HG03469 (cell line): ENCODE measurements around the gene KCNH1.
A peak's percentile ranks its signal among the peaks of the same experiment; 100 is the strongest.

Experiments used
- ATAC-seq: cut with Tn5 transposase; IDR thresholded peaks from one replicate; pipeline ENCODE4 v1.9.1; 2021; ENCODE audit warnings: mild to moderate bottlenecking, moderate library complexity, moderate number of reproducible peaks; ENCODE audit not compliant: unreplicated experiment

The KCNH1 gene

DNA sequence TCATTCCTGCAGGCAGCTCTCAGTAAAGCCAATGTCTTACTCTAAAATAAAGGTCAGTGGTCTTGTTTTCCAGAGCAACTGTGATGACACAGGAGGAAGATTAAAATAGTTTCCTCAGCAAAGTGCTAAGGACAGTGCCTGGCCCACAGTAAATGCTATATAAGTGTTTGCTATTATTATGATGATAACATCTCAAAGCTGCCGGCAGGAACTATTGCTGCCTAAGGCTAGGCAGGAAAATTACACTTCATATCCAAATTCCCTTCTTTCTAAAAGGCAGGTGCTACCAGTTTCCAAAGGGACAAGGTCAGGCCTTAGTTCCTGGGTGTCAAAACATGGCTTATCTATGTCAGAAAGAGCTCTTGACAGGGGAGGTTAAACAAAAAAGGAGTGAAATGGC is 403.9 kb downstream of the KCNH1 start:
- no peak for ATAC-seq

DNA sequence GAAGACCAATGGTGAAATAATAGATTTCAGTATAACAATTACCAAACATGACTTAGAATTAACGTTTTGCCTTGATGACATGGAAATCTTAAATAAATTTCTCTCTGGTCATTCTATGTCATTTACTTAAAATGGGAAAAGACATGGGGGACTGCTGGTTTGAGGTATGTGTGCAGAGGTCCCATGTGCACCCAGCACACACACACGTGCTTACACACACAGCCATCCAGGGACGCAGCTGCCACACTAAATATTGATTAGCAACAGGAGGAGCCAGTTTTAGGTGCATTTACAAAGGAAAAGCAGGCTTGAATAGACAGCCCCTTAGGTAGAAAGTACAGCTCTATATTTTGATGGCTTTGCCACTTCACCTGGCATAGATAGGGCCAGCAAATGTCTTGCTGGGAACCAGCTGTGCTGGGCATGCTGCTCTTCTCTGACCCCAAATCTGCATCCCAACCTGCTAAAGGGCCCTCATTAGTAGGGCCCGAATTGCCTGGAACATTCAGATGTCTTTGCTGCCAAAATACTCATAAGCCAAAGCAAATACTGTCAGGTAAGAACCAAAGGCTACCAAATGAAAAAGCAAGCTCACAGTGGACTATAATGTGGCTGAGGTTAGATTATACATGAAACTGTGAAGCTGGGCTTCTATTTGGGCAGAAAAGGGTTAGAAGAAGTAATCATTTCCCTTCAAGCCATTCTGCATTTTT is 405.4 kb downstream of the KCNH1 start:
- ATAC-seq: no peak

DNA sequence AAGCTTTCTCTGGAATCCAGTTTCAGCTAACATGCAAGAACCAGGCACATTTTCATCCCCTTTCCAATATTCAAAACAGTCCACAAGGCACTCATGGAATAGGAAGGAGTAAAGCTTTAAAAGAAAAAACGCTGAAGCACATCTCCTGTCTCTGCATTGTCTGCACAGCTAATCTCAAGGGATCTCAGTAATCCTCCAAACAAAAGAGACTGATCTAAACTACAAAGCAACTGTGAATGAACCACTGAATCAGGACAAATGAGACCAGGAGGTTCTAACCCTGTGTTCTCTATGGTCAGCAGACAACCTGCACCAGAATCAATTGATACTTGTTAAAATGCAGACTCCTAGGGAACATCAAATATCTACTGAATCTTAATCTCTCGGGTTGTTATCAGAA is 406.2 kb downstream of the KCNH1 start:
- ATAC-seq: no peak

DNA sequence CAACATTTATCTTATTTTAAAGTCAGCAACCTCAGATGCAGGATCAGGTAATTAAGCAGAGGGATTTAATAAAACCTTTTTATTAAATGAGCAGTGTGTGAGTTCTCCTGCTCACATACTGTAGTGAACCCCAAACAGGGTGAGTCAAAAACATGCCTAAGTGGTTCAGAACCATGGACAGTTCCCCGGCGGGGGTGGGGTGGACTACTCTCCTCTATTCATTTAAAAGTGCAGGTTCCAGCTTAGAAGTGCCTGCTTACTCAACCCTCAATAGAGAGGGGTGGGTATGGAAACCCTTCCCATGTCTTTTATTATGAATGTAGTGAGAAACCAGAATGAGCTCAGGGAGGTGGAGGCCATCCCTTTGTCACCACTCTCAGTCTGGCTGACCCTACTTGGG is 407.3 kb downstream of the KCNH1 start:
- ATAC-seq: no peak

DNA sequence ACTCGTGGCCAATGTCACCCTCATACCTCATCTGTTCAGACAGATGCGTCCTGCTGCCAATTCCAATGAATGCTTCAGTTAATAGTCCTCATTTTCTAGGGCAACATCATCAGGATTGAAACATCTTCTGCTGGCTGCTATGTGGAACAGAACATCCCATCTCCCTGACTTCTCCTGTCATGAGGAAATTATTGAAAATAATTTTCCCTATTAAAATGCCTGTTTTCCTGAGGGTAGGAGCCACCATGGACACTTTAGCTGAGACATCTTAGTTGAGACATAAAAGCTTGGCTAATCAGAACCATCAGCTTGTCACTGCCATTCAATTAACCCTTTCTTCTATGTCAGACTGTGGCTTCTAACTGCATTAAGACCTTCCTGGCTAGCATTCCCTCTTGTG is 409.2 kb downstream of the KCNH1 start:
- no peak for ATAC-seq

DNA sequence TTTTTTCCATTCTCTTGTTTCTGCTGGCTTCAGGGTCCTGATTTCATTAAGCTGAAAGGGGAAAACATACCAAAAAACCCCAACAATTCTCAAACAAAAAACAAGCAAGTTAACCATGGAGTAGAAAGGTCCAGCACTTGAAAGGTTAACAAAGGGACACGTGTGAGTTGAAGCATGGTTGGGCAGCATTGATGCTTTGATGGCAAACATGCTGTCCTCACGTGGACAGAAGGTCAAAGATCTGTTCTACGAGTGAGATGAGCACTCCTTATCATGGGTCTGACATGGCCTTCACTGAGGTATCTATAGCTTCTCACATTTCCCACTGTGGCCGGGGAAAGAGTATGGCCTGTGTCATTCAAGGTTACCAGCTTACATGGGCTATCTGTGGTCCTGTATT is 410.3 kb downstream of the KCNH1 start:
- ATAC-seq: no peak

DNA sequence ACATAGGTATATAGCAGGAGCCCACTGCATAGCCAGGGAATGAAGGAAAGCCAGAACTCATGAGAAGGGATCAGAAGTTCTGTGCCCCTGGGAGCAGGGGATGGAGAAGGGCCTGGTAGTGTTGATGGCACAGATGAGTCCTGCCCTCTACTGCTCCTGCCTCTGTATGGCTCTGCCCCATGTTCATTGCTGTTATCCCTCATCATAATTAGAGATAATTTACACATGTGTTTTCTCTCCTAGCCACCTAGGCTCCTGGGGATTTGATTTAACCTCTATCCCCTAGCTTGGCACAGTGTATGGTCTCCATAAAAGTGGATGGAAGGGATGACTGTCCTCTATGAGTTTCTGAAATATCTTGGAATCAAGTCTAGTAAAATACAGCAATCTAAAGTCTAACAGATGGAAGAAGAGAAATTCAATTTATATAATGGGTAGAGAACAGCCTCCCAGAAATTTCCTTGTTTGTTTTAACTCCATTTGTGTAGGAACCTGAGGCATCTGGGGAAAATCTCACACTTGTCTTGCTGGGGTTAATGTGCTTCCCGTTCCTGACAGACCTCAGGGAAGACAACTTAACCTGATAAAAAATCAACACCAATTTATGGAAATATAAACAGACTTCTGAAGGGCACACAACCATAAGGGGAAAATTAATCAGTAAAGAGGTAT is 411.4 kb downstream of the KCNH1 start:
- ATAC-seq: no peak

DNA sequence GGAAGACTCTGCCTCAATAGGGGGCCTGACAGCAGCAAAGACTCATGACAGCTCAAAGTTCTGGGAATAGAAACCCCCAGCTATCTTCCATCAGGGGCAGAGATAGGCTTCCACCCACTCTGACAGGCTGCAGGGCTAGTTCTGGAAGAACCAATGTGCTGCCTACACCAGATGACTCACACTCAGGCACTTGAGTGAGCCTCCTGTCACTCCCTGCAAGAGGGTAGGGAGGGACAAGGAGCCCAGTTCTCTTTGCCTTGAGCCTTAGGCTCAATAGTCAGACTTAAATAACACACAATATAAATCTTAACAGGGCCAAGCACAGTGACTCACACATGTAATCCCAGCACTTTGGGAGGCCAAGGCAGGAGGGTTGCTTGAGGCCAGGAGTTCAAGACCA is 418.9 kb downstream of the KCNH1 start:
- ATAC-seq: no peak

DNA sequence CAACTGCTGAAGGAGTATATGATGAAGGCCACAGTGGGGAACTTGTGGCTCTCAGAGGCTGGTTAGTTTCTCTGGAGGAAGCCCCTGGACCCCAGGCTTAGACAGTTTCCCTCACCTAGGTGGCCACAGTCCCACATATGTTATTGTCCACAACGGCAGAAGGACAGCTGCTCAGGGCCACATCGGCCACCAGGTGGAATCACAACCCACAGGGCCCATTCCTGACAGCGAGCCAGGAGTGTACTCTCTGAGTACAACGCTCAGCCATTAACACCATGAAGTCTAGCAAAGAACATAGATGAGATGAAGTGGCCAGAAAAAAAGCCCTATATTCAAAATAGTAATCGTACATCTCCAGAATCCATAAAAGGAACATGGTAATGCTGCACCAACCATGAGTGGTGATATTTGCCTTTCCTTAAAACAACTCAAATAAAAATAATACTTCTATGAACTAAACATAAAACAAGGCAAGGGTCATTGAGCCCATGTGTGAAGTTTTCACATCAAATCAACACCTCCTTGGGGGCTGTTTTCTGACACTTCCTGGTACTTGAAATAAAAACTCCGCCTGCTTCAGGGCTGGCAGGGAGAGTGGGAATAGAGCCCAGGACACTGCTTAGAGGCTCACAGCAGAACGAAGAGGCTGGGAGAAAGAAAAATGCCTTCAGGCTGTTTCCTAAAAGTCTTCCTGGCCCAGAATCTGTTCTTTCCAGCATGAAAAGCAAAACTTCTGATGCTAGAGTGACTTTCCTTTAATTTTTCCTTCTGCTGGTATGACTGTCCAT is 421.9 kb downstream of the KCNH1 start:
- ATAC-seq: no peak

DNA sequence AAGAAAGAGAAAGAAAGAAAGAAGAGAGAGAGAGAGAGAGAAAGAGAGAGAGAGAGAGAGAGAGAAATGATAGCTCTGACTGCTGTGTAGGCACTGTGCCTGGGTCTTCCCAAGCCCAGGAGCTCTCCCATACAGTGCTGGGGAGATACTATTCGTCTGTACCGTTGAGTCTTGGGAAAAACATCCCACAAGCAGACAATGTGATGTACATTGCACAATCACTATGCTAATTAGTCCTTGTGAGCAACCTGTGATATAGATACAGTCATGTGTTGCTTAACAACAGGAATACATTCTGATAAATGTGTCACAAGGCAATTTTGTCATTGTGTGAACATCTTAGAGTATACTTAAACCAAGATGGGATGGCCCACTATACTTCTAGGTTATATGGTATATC is 424.2 kb downstream of the KCNH1 start:
- ATAC-seq: no peak

DNA sequence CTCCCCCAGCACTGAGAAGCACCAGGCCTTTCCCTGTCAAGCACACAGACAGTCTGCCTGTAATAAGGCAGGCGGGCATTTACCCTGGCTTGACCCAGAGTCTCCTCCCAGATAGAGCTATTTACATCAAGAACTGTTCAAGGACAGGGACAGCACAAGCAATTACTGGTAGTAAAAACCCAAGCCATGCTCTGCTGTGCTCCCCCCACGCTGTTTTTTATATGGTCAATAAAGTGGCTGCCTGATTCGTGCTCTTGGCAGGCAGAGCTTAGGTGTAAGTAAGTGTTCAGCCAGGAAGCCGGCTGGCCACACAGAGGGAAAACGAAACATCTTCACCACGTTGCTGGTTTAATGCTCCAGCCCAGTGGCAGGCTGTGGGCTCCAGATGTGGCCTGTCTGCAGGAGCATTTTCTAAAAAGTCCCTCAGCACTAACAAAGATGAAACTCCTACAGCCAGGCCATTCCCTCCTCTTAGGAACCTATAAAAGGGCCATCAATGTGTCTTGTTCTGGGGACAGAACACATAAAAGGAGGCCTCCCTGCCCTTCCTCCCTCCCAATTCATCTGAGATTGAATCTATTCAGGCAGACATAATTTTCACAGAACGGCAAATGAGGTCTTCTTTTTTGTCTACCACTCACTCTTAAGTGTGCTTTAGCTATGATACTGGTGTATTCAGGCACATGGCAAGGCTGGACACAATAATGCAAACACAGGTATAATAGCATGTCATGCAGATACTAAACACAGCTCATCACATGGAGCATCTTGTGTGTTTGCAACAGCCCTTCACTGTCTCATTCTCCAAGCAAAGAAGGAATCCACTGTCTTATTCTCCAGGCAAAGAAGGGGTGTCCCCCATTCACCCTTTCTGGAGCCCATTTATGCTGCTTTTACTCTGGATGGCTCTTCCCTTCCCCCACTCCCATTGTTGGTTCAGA is 426.4 kb downstream of the KCNH1 start:
- ATAC-seq: no peak

DNA sequence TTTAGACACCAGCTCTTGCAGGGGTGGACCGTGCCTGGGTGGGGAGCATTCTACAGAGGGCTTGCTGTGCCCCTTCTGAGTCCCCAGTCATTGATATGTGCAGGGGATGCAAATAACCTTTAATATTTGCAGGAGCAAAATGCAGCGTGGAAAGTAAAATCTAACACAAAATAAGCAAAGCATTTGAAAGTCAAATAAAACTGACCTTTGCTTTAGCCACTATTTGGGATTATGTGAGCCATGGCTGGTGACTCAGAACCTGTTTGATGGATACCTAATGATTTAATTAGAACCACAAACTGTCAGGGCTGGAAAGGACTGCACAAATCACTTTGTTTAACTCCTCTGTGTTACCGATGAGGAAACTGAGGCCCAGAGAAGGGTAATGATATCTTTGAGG is 427.7 kb downstream of the KCNH1 start:
- ATAC-seq: no peak

DNA sequence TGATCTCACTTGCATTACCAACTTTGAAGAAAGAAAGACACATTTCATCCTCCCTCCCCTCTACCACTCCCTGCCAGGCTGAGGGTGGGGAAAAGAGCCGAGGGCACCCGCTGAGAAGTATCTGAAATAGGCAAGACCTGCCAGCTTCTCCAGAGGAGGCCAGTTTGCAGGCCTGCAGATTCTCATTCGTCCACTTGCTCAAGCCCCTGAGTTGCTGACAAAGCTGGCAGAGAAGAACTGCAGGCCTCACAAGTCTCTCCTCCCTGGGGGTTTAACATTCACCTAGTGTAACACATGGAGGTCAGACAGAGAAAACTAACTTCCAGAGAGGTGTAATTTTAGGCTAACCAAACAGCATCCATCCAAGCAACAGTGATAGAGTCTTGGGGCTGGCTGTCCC is 428.9 kb downstream of the KCNH1 start:
- ATAC-seq: no peak

DNA sequence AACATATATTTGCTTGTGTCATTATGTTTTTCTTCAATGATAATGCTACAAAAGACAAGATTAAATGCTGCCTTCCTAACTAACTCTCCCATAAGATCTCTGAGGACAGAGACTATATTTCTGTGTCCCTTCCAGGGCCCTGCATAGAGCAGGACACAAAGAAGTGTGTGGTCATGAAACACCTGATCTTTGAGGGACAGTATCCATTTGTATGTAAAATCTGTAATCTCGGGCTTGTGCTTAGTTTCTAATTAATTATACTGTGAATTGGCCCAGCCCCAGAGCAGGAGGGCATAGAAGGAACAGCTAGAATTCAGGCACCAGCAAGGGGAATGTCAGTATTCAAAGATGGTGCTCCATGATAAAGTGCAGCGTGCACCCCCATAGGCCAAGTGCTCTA is 430.4 kb downstream of the KCNH1 start:
- no peak for ATAC-seq

DNA sequence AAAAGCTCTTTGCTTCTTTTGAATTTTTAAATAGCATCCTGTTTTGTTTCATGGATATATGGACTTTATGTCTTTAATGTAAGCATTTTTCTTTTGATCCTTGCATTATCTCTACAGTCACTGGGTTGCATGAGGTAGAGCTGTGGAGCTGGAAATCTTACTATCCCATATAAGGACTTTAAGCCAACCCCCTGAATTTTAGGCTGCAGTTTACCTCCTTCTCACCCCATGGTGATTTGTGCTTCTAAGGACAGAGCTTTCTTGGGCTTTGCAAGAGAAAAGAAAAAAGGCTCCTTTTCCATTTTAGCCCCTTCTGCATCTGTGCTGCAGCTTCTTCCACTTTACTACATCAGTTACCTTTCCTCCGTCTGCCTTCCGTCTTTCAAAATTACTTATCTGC is 431.4 kb downstream of the KCNH1 start:
- no peak for ATAC-seq

DNA sequence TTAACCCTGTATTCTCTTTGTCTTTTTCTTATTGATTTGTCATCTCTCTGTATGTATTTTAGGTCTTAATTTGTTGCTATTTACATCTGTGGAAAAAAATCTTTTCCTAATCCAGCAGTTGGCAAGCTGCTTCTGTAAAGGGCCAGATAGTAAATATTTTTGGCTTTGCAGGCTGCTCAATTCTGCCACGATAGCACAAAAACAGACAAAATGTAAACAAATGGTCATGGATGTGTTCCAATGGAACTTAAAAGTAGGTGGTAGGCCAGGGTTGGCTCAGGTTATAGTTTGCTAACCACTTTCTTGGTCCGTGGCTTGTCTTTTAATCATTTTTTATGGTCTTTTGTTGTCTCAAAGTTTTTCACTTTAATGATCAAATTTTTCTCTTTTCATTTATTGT is 433.4 kb downstream of the KCNH1 start:
- no peak for ATAC-seq

DNA sequence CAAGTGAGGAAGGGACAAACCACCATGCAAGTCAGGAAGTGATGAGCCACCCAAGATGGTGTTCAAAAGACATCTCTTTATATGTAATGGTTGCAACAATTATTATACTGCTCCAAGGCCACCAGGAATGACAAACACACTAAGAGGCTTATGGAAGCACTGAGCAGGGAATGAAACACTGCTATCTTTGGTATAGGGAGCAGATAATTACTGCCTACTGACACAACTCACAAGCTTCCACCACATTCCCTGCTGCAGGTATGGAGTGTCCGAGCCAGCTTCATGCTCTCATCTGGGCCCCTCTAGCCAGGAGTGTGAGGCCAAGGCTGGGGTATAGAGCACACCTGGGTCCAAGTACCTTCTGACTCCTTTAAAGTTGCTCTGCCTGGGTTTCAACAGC is 433.9 kb downstream of the KCNH1 start:
- no peak for ATAC-seq

DNA sequence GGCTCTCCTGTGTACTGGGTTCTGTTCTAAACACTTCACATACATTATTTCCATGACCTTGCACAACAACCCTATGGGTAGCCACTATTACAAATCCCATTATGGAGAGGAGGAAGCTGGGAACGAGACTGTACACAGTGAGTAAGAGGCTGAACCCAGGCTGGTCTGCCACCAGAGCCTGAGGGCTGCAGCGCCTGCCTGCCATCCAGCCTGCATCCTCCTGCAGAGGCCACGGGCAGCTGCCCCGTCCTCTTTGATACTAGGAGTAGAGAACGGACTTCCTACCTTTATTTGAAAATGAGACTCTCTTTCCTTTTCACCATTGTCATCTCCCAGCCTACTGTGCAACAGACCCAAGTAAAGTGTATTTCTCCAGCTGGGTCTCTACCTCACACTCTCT is 435.3 kb downstream of the KCNH1 start:
- ATAC-seq: no peak

DNA sequence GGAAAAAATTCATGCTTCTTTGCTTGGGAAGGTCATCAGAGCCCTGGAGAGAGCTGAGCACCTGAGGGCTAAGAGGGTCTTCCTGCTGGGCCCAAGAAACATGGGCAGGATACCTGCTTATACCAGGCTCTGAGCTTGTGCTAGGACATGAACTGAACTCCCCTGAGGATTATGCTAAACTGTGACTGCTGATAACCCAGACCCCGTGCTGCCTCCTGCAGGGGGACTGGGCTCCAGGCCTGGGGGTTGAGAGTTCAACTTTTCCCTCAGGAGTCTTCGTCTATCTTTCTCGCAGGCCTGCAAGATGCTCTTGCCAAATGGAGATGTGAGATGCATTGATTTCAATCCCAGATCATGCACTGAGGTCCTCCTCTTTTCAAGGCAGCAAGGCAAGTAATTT is 436.8 kb downstream of the KCNH1 start:
- ATAC-seq: no peak

DNA sequence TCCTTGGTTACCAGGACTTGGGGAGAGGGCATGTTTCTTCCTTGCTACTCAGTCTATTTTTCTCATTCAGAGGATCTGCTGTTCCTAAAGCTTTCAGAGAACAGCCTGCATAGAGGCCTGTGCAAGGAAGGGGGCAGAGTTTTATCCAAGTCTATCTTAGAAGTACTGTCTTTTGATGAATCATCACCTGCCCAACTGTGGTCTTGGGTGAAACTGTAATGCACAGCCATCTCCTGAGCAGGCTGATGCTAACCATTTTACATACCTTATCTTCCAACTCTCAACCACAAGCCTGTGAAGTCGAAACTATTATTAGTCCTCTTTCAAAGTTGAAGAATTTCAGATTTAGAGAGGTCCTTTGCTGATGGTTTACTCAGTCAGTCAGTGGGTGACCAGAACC is 437.2 kb downstream of the KCNH1 start:
- ATAC-seq: peak; percentile 99

DNA sequence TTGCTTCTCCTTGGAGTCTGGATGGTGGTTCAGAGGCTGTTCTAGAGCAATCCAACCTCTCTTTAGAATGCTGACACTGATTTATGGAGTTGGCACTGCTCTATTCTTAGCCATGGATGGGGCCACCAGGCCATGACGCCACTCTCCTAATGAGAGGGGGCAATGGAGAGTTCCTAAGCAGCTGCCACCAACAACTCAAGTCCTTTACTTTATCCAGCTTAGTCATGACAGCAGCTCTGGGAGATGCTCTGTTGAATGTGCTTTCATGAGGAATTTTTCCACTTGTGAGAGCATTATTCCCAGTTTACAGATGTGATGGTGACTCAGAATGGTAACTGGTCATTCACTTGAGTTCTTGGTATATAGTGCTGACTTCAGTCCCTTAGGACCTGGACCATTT is 438.9 kb downstream of the KCNH1 start:
- ATAC-seq: no peak
